Endothelial cell of umbilical vein (primary cell): ENCODE data around the gene MMP27.

ENCODE experiments used
- EZH2 ChIP-seq: IDR thresholded peaks from 2 replicates; pipeline ENCODE4 v1.6.1; 2012; ENCODE audit warnings: borderline replicate concordance, low read depth, mild to moderate bottlenecking, moderate library complexity, low read length, inconsistent platforms; ENCODE audit not compliant: severe bottlenecking
- FOS ChIP-seq: IDR thresholded peaks from 2 replicates; pipeline ENCODE4 v1.6.1; 2011; ENCODE audit warnings: mild to moderate bottlenecking, low read length, moderate library complexity, borderline replicate concordance; ENCODE audit not compliant: insufficient read depth
- GATA2 ChIP-seq: IDR thresholded peaks from 2 replicates; pipeline ENCODE4 v1.7.0; 2011; ENCODE audit warnings: low read depth, mild to moderate bottlenecking, moderate library complexity, mixed read lengths, low read length; ENCODE audit not compliant: insufficient read length, insufficient read depth
- JUN ChIP-seq: IDR thresholded peaks from 2 replicates; pipeline ENCODE4 v1.6.1; 2011; ENCODE audit warnings: borderline replicate concordance, low read depth; ENCODE audit not compliant: insufficient read length, insufficient read depth
- MAX ChIP-seq: IDR thresholded peaks from 2 replicates; pipeline ENCODE4 v1.6.1; 2011; ENCODE audit not compliant: insufficient read depth, insufficient read length
- MYC ChIP-seq: IDR thresholded peaks from one replicate; pipeline ENCODE4 v1.6.1; 2011; ENCODE audit warnings: mild to moderate bottlenecking, low read depth, low read length
- POLR2A ChIP-seq: IDR thresholded peaks from 2 replicates; pipeline ENCODE4 v1.6.1; 2012; ENCODE audit warnings: low read depth, mild to moderate bottlenecking, control low read depth, low read length
- POLR2AphosphoS5 ChIP-seq: IDR thresholded peaks from 2 replicates; pipeline ENCODE4 v1.6.1; 2012; ENCODE audit warnings: low read depth, mild to moderate bottlenecking, control low read depth, low read length, moderate library complexity; ENCODE audit not compliant: insufficient read depth
- TF ChIP-seq, protein P1 (sequence below), 2 donors: IDR thresholded peaks; 1 replicate in 1 of 2; 2 replicates in 1 of 2; pipeline ENCODE4 v1.5.1; 2011; ENCODE audit warnings: low read length in 2 of 2, mild to moderate bottlenecking in 2 of 2, moderate library complexity in 2 of 2, control low read depth in 1 of 2, inconsistent platforms in 1 of 2, low read depth in 1 of 2; ENCODE audit not compliant: insufficient read depth in 1 of 2; ENCODE audit errors: extremely low read depth in 1 of 2

DNA sequence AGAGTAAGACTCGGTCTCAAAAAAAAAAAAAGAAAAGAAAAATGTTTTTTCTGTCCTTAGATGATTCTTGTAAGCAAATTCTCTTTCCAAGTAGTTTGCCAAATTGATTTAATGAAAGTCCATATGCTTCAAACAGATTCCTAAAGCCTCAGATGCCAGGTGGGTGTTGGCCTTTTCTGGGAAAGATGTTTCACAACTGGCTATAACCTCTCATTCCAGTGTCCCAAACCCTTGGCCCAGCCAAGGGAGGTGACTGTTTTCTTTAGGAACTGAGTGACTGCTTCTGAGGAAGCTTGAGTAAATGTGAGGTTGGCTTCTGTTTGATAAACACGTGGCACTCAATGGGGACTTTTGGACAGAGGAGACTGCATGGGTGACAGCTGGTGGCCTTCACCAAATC, 27.5 kb downstream of the MMP27 start:
- TF ChIP-seq, protein P1, sequence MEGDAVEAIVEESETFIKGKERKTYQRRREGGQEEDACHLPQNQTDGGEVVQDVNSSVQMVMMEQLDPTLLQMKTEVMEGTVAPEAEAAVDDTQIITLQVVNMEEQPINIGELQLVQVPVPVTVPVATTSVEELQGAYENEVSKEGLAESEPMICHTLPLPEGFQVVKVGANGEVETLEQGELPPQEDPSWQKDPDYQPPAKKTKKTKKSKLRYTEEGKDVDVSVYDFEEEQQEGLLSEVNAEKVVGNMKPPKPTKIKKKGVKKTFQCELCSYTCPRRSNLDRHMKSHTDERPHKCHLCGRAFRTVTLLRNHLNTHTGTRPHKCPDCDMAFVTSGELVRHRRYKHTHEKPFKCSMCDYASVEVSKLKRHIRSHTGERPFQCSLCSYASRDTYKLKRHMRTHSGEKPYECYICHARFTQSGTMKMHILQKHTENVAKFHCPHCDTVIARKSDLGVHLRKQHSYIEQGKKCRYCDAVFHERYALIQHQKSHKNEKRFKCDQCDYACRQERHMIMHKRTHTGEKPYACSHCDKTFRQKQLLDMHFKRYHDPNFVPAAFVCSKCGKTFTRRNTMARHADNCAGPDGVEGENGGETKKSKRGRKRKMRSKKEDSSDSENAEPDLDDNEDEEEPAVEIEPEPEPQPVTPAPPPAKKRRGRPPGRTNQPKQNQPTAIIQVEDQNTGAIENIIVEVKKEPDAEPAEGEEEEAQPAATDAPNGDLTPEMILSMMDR (IDR thresholded peaks at IDR 0.05; ENCODE audit: extremely low read depth in 1 of 2, insufficient read depth in 1 of 2, low read depth in 1 of 2, low read length in 2 of 2), result no peak
- TF ChIP-seq POLR2A (no peak), FOS (no peak), EZH2 (no peak), MYC (no peak), POLR2AphosphoS5 (no peak), GATA2 (no peak), JUN (no peak), MAX (no peak)
